Calu3 (cell line): ENCODE data around the gene SLC9A8. TPM values are rescaled to one million over a fixed set of nuclear protein-coding genes. Genes with fewer than 3 reads are reported as not detected.

ENCODE experiments used
- BruUV-seq: library from RNA; stranded (reverse); fragments of 400-500 nt; replicated peaks from 2 replicates; lab custom pipeline; 2021; lab: Mats Ljungman, UMichigan
- CTCF ChIA-PET: fragments of 300-600 bp; sonication (Branson Sonifier 250); formaldehyde crosslinking; loops from one replicate; lab custom pipeline; 2022; ENCODE audit warnings: antibody characterized with exemption; lab: Charles Lee
- DNase-seq: peaks from one replicate; pipeline ENCODE4 v3.0.0; 2022
- H3K27ac Mint-ChIP-seq: one replicate; pipeline ENCODE4 v1.8.0; 2022; ENCODE audit warnings: mixed read lengths; ENCODE audit not compliant: unreplicated experiment
- H3K27me3 Mint-ChIP-seq: one replicate; pipeline ENCODE4 v1.8.0; 2022; ENCODE audit warnings: mixed read lengths; ENCODE audit not compliant: unreplicated experiment
- H3K36me3 Mint-ChIP-seq: one replicate; pipeline ENCODE4 v1.8.0; 2022; ENCODE audit warnings: mild to moderate bottlenecking, moderate library complexity, mixed read lengths; ENCODE audit not compliant: insufficient read depth, unreplicated experiment
- H3K4me1 Mint-ChIP-seq: one replicate; pipeline ENCODE4 v1.8.0; 2022; ENCODE audit warnings: mild to moderate bottlenecking, low read depth, mixed read lengths; ENCODE audit not compliant: unreplicated experiment
- H3K4me3 Mint-ChIP-seq: one replicate; pipeline ENCODE4 v1.8.0; 2022; ENCODE audit warnings: mild to moderate bottlenecking, low read depth, moderate library complexity, mixed read lengths; ENCODE audit not compliant: unreplicated experiment
- H3K9me3 Mint-ChIP-seq: one replicate; pipeline ENCODE4 v1.8.0; 2022; ENCODE audit warnings: low read depth, mixed read lengths; ENCODE audit not compliant: unreplicated experiment
- CTCF ChIP-seq: fragments of 200-600 bp; IDR thresholded peaks from one replicate; pipeline ENCODE4 v1.8.0; 2022; ENCODE audit warnings: antibody characterized with exemption; ENCODE audit not compliant: unreplicated experiment
- intact Hi-C: fragments of 100-400 bp; cut with micrococcal nuclease; formaldehyde crosslinking; loops from one replicate; pipeline ENCODE4 v1.10.0; 2022; ENCODE audit not compliant: unreplicated experiment
- total RNA-seq: library from RNA; stranded (reverse); gene quantifications from 2 replicates; pipeline ENCODE4 v1.2.3, GENCODE V29; 2022

SLC9A8 gene
- total RNA-seq, 1 experiment from 2014 or later = 30.0 TPM

GRCh38 chr20:49889001-49889934 is 76.6 kb downstream of the SLC9A8 start:
- CTCF ChIA-PET = interaction anchor here (0.6 to 2.9 kb wide), 7 partner anchors 18 to 347 kb away, joined by 3 to 16 read pairs (median 5); no protein-coding TSS in a partner anchor
- no peak for DNase-seq
- H3K36me3 Mint-ChIP-seq = peaks cover 41% of the 10 kb centered on the region
- no peaks in the 10 kb centered on the region for H3K9me3 Mint-ChIP-seq
- H3K4me1 Mint-ChIP-seq = peaks cover 34% of the 10 kb centered on the region
- no peaks in the 10 kb centered on the region for H3K27me3 Mint-ChIP-seq
- no peak for TF ChIP-seq CTCF
- peak overlapping the region; percentile 46 for H3K27ac Mint-ChIP-seq
- no TSS peak for BruUV-seq
- intact Hi-C loops = no loop called here
- H3K4me3 Mint-ChIP-seq = no peak overlapping the region

- BruUV-seq = no TSS peak
- peaks cover 37% of the 10 kb centered on the region for H3K36me3 Mint-ChIP-seq
- no peak for TF ChIP-seq CTCF
- H3K4me1 Mint-ChIP-seq = peaks cover 34% of the 10 kb centered on the region
- H3K9me3 Mint-ChIP-seq = no peaks in the 10 kb centered on the region
- H3K4me3 Mint-ChIP-seq = no peak overlapping the region
- CTCF ChIA-PET = interaction anchor here (1.5 to 2.2 kb wide), 2 partner anchors 279 to 281 kb away, joined by 5 to 16 read pairs; no protein-coding TSS in a partner anchor
- intact Hi-C loops = no loop called here
- H3K27me3 Mint-ChIP-seq = no peaks in the 10 kb centered on the region
- DNase-seq = no peak
- H3K27ac Mint-ChIP-seq = no peak overlapping the region
These were observed 77.3 kb downstream of the SLC9A8 start for GRCh38 chr20:49889935-49890333.

GRCh38 chr20:49890471-49891361 is 78.1 kb downstream of the SLC9A8 start:
- Mint-ChIP-seq H3K9me3 (no peaks in the 10 kb centered on the region), H3K36me3 (peaks cover 35% of the 10 kb centered on the region)
- CTCF ChIA-PET = interaction anchor here (0.5 kb wide), 1 partner anchor 78 kb away, joined by 5 read pairs; no protein-coding TSS in a partner anchor

More at GRCh38 chr20:49890471-49891361, 78.1 kb downstream of the SLC9A8 start:
- Mint-ChIP-seq H3K4me1 (peaks cover 34% of the 10 kb centered on the region), H3K27ac (no peak overlapping the region), H3K4me3 (no peak overlapping the region), H3K27me3 (no peaks in the 10 kb centered on the region)
- no peak for TF ChIP-seq CTCF
- intact Hi-C loops = no loop called here
- BruUV-seq = no TSS peak
- DNase-seq = no peak
